GM13976 (cell line): ENCODE results near the gene KCNMA1.

Source experiments
- DNase-seq: peaks from one replicate; pipeline ENCODE4 v3.0.0; 2012; ENCODE audit warnings: low spot score
- CTCF ChIP-seq: IDR thresholded peaks from 2 replicates; pipeline ENCODE4 v1.5.1; 2012; ENCODE audit warnings: borderline replicate concordance, mild to moderate bottlenecking; ENCODE audit not compliant: insufficient read depth; ENCODE audit errors: extremely low read depth, missing control alignments, control extremely low read depth
- in situ Hi-C: fragments of 300-500 bp; cut with MboI; formaldehyde crosslinking; loops from one replicate; pipeline ENCODE4 v1.12.0; 2022; ENCODE audit warnings: low sequenced_read_pairs, mixed read lengths, inconsistent platforms; ENCODE audit not compliant: unreplicated experiment

KCNMA1 gene

GRCh38 chr10:77472146-77472545, 165.5 kb downstream of the KCNMA1 start:
- no peak for DNase-seq
- in situ Hi-C loops = no loop called here
- TF ChIP-seq CTCF = no peak

GRCh38 chr10:77471069-77471536, 166.5 kb downstream of the KCNMA1 start:
- no peak for TF ChIP-seq CTCF
- no peak for DNase-seq
- in situ Hi-C loops = no loop called here

DNA sequence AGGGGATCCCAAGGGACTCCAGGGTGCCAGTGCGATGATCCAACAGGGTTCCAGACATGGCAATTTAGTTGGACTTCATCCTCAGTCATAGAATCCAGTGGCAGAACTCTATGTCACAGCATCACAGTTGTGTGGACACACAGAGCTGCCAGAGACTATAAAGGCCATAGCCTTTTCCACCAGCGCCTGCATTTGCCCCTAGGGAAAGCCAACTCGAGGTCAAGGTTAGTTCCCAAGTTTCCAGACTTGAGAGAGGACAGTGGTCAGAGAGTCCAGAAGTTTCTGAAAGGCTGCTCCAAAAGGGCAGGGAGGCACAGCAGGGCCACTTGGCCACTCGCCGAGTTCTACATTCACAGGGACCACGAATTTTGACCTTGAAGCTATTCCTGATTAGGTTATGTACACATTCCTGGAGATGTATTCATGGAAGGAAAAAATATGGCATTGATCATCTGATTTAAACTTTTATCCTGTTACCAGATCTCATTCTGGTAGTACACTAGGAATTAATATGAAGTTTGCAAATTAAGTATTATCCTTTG, 170.1 kb downstream of the KCNMA1 start:
- in situ Hi-C loops = no loop called here
- no peak for TF ChIP-seq CTCF
- DNase-seq = no peak

- in situ Hi-C loops = no loop called here
- no peak for TF ChIP-seq CTCF
- no peak for DNase-seq
Measured at GRCh38 chr10:77463967-77464745, 173.5 kb downstream of the KCNMA1 start.

DNA sequence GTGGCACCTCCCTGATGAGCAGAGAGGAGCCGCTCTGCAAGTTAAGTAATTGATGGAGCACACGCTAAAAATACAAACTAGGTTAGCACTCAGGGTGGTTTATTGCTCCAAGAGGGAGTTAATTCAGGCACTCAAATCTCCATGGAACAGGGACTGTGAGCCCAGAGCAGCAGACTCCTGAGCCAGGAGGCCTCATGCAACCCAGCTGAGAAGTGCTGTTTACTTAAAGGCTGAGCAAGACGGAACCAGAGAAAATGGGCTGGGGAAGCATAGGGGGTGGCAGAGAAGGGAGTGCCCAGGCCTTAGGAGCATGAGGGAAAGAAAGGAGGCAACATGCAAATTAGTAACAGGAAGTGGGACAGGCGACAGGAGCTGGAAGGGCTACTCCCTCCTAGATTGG, 174.1 kb downstream of the KCNMA1 start:
- DNase-seq = no peak
- in situ Hi-C loops = no loop called here
- no peak for TF ChIP-seq CTCF

DNA sequence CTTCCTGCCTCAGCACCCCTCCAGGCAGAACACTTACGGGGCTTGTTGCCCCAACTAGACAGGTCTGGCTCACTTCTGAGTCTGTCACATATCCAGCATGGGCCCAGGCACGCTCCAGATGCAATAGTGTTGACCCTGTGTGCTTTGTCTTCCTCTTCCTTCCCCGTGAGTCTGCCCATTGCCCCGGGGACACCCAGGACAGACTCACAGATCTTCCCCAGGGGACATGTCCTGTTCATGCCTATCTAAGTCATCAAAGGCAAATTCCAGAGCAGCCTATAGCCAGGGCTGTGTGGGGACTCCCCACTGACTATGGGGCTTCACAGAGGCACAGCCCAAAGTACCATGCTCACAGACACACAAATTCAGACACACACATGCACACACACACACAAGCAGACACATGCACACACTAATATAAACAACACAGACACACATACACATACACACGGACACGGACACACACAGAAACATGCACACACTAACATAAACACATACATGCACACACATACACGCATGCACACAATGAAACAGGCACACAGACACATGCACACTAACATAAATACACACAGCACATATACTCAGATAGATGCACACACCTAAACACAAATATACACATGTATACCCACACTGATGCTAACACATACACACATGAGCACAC, 175.8 kb downstream of the KCNMA1 start:
- no peak for TF ChIP-seq CTCF
- in situ Hi-C loops = no loop called here
- no peak for DNase-seq
